Osteocyte (in vitro differentiated cells): ENCODE data around the gene CBX3. TPM values are rescaled to one million over a fixed set of nuclear protein-coding genes. Genes with fewer than 3 reads are reported as not detected.

Experiments
- DNase-seq: peaks from one replicate; pipeline ENCODE4 v3.0.0; 2021; ENCODE audit warnings: mixed read lengths; ENCODE audit not compliant: unreplicated experiment; ENCODE audit errors: extremely low spot score
- H3K27ac Mint-ChIP-seq: one replicate; pipeline ENCODE4 v1.8.0; 2021; ENCODE audit warnings: mild to moderate bottlenecking, mixed read lengths; ENCODE audit not compliant: unreplicated experiment
- H3K27me3 Mint-ChIP-seq: one replicate; pipeline ENCODE4 v1.8.0; 2021; ENCODE audit warnings: mixed read lengths; ENCODE audit not compliant: unreplicated experiment
- H3K36me3 Mint-ChIP-seq: one replicate; pipeline ENCODE4 v1.8.0; 2021; ENCODE audit warnings: mixed read lengths; ENCODE audit not compliant: unreplicated experiment
- H3K4me1 Mint-ChIP-seq: one replicate; pipeline ENCODE4 v1.8.0; 2021; ENCODE audit warnings: mixed read lengths; ENCODE audit not compliant: unreplicated experiment
- H3K4me3 Mint-ChIP-seq: one replicate; pipeline ENCODE4 v1.8.0; 2021; ENCODE audit warnings: mild to moderate bottlenecking, moderate library complexity, mixed read lengths; ENCODE audit not compliant: unreplicated experiment
- H3K9me3 Mint-ChIP-seq: one replicate; pipeline ENCODE4 v1.8.0; 2021; ENCODE audit warnings: mixed read lengths; ENCODE audit not compliant: unreplicated experiment
- total RNA-seq: library from RNA; stranded (reverse); gene quantifications from 2 replicates; pipeline ENCODE4 v1.2.1, GENCODE V29; 2021
- TF ChIP-seq, protein P1 (sequence below): fragments of 200-600 bp; sonication (generic); IDR thresholded peaks from 2 replicates; pipeline ENCODE4 v1.5.0; 2021; ENCODE audit warnings: antibody characterized with exemption, mild to moderate bottlenecking, moderate library complexity

Gene CBX3
- total RNA-seq, 1 donor from 2014 or later: 133 TPM

- Mint-ChIP-seq H3K9me3 (no peaks in the 10 kb centered on the region), H3K27ac (no peak overlapping the region), H3K4me3 (no peak overlapping the region), H3K27me3 (no peaks in the 10 kb centered on the region), H3K36me3 (peaks cover 38% of the 10 kb centered on the region), H3K4me1 (no peaks in the 10 kb centered on the region)
- no peak for DNase-seq
- TF ChIP-seq, protein P1, sequence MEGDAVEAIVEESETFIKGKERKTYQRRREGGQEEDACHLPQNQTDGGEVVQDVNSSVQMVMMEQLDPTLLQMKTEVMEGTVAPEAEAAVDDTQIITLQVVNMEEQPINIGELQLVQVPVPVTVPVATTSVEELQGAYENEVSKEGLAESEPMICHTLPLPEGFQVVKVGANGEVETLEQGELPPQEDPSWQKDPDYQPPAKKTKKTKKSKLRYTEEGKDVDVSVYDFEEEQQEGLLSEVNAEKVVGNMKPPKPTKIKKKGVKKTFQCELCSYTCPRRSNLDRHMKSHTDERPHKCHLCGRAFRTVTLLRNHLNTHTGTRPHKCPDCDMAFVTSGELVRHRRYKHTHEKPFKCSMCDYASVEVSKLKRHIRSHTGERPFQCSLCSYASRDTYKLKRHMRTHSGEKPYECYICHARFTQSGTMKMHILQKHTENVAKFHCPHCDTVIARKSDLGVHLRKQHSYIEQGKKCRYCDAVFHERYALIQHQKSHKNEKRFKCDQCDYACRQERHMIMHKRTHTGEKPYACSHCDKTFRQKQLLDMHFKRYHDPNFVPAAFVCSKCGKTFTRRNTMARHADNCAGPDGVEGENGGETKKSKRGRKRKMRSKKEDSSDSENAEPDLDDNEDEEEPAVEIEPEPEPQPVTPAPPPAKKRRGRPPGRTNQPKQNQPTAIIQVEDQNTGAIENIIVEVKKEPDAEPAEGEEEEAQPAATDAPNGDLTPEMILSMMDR: no peak
Measured at GRCh38 chr7:26213807-26214515, 12.4 kb downstream of the CBX3 start.

DNA sequence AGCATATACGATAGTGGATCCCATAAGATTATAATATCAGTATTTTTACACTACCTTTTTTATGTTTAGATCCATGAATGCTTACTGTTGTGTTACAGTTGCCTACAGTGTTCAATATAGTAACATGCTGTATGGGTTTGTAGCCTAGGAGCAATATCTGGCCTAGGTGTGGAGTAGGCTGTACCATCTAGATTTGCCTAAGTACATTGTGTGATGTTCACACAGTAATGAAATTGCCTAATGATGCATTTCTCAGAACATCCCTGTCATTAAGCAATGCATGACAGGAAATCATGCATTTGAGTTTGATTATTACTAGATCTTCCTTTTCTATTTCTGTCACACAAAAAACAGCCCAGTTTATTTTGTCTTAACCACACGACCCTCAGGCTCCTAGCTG, 14.5 kb downstream of the CBX3 start:
- Mint-ChIP-seq H3K27ac (no peak overlapping the region), H3K36me3 (peaks cover 20% of the 10 kb centered on the region), H3K4me1 (no peaks in the 10 kb centered on the region), H3K27me3 (no peaks in the 10 kb centered on the region), H3K9me3 (no peaks in the 10 kb centered on the region), H3K4me3 (no peak overlapping the region)
- TF ChIP-seq, protein P1: no peak
- DNase-seq: no peak

GRCh38 chr7:26224359-26224758, 22.8 kb downstream of the CBX3 start:
- Mint-ChIP-seq H3K9me3 (no peaks in the 10 kb centered on the region), H3K27me3 (peaks cover 39% of the 10 kb centered on the region), H3K36me3 (no peaks in the 10 kb centered on the region), H3K27ac (no peak overlapping the region), H3K4me3 (no peak overlapping the region), H3K4me1 (no peaks in the 10 kb centered on the region)
- TF ChIP-seq, protein P1: no peak
- no peak for DNase-seq

- H3K27me3 Mint-ChIP-seq: peaks cover 46% of the 10 kb centered on the region
- DNase-seq: no peak
- no peak overlapping the region for H3K27ac Mint-ChIP-seq
- H3K4me3 Mint-ChIP-seq: no peak overlapping the region
- no peaks in the 10 kb centered on the region for H3K9me3 Mint-ChIP-seq
- TF ChIP-seq, protein P1: no peak
- no peaks in the 10 kb centered on the region for H3K4me1 Mint-ChIP-seq
- H3K36me3 Mint-ChIP-seq: no peaks in the 10 kb centered on the region
Measured at GRCh38 chr7:26227987-26228386, 26.4 kb downstream of the CBX3 start.

GRCh38 chr7:26233902-26234511, 32.5 kb downstream of the CBX3 start:
- TF ChIP-seq, protein P1: no peak
- H3K27ac Mint-ChIP-seq: no peak overlapping the region
- H3K27me3 Mint-ChIP-seq: peaks cover 35% of the 10 kb centered on the region

More at GRCh38 chr7:26233902-26234511, 32.5 kb downstream of the CBX3 start:
- Mint-ChIP-seq H3K36me3 (no peaks in the 10 kb centered on the region), H3K4me1 (no peaks in the 10 kb centered on the region), H3K9me3 (no peaks in the 10 kb centered on the region), H3K4me3 (no peak overlapping the region)
- no peak for DNase-seq
